KBM-7 (cell line): Measurements from ENCODE around the gene STRC.
A peak's percentile ranks its signal among the peaks of the same experiment; 100 is the strongest.
"Not testable (repeated sequence)": the region's sequence is repeated elsewhere in the genome, so short reads cannot be mapped to it uniquely, and the experiment has no call there.

Source experiments
- DNase-seq: peaks from one replicate; pipeline ENCODE4 v3.0.0-alpha.2; 2015
- in situ Hi-C: fragments of 300-500 bp; cut with MboI; formaldehyde crosslinking; loops from 2 replicates; pipeline ENCODE4 v1.14.3; 2020; ENCODE audit warnings: low sequenced_read_pairs, low pct_unique_long_range_greater_than_20kb, mixed read lengths

The STRC gene

DNA sequence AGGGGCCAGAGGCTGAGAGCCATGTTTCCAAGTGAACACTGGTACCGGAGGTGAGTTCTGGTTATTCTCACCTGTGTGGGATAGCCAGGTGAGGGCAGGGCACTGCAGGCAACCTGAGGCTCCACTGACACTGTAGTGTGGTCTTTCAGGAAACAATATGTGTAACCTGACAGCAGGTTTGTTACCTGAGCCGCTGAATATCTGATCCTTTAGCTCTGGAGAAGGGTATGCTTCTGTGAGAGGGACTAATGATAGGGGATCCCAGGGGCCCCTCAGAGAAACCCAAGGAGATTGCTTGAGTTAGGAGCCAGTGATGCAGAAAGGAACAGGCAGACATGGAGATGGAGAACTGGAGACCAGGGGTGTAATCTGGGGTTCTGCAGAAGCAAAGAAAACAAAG lies at the start of gene STRC:
Gene STRC (minus strand): TSS at position 101 of the 400 bp plus-strand sequence. CDS start 78 bp downstream, at position 23.
- in situ Hi-C loops, DNase-seq: not testable (repeated sequence)

DNA sequence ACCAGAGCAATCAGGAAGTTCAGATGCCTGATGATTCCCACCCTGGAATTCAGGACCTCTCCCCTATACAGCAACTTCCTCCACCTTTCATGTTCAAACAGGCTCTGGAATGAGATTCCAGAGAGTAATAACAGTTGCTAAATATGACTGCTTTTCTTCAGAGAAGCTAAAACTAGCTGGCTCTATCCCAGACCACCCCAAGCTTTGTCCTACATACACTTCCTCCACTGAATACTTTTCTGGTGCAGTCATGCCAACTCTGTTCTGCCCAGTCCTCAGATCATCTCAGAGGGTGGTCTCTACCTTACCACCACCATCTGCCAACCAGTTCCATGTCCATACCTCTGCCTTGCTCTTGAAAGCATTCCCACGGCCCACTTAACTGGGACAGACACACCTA lies 47.6 kb upstream of the STRC start:
- in situ Hi-C loops, result not testable (repeated sequence)

GRCh38 chr15:43663333-43663732 lies 44.7 kb upstream of the STRC start:
- in situ Hi-C loops, result not testable (repeated sequence)

More for the DNA sequence above, 47.6 kb upstream of the STRC start:
- DNase-seq, result not testable (repeated sequence)

GRCh38 chr15:43662293-43662692 lies 43.7 kb upstream of the STRC start:
- in situ Hi-C loops, DNase-seq: not testable (repeated sequence)

More at GRCh38 chr15:43663333-43663732, 44.7 kb upstream of the STRC start:
- DNase-seq, result not testable (repeated sequence)

- in situ Hi-C loops, DNase-seq: not testable (repeated sequence)
These were observed 41.1 kb upstream of the STRC start for GRCh38 chr15:43659727-43660126.

GRCh38 chr15:43649430-43649926 lies 30.9 kb upstream of the STRC start:
- in situ Hi-C loops, result not testable (repeated sequence)

GRCh38 chr15:43648649-43649429 lies 30.2 kb upstream of the STRC start, which contains the start of gene CATSPER2:
Gene CATSPER2 (minus strand): TSS chr15:43648844. CDS start chr15:43648061, 783 bp downstream.
- in situ Hi-C loops, result no loop called here
- DNase-seq, result no peak

More at GRCh38 chr15:43649430-43649926, 30.9 kb upstream of the STRC start:
- not testable (repeated sequence) for DNase-seq

DNA sequence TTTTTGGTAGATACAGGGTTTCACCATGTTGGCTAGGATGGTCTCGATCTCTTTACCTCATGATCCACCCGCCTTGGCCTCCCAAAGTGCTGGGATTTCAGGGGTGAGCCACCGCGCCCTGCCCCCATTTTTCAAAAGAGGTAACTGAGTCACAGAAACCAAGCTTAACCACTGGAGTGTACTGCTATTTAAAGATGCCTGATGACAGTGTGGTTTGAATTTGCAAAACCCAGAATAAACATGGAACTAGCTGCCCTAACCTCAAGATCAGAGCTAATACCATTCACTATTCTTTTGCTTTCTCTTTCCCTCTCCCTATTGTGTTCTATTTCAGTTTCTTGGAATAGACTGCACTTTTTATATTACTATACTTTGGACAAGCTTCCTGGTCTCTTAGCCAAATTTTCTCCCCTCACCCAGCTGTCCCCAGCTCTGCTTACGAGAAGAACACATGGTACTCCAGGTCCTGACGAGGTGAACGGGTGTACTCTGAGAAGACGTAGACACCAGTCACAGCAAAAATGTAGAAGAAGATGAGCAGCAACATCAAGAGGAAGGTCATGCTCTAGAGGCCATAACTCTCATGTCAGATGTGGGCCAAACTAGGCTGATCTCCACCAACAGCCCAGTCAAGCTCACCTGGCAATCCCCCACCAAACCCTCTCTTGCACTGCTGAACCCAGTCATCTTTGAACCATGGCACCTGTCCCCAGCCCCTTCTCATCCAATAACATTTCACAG lies 20.0 kb upstream of the STRC start:
- in situ Hi-C loops, DNase-seq: not testable (repeated sequence)

DNA sequence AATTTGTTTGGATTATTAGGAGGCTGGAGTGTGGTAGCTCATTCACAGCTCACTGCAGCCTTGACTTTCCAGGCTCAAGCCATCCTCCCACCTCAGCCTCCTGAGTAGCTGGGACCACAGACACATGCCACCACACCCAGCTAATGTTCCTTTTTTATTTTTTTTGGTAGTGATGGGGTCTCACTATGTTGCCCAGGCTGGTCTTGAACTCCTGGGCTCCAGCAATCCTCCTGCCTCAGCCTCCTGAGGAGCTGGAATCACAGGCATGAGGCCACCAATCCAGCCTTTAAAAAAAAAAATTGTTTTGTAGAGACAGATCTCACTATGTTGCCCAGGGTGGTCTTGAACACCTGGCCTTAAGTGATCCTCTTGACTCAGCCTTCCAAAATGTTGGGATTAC lies 8.3 kb upstream of the STRC start:
- DNase-seq, in situ Hi-C loops: not testable (repeated sequence)

- in situ Hi-C loops, result no loop called here
- DNase-seq, result peak; percentile 7
These were observed 6.5 kb upstream of the STRC start for GRCh38 chr15:43625106-43625505.

DNA sequence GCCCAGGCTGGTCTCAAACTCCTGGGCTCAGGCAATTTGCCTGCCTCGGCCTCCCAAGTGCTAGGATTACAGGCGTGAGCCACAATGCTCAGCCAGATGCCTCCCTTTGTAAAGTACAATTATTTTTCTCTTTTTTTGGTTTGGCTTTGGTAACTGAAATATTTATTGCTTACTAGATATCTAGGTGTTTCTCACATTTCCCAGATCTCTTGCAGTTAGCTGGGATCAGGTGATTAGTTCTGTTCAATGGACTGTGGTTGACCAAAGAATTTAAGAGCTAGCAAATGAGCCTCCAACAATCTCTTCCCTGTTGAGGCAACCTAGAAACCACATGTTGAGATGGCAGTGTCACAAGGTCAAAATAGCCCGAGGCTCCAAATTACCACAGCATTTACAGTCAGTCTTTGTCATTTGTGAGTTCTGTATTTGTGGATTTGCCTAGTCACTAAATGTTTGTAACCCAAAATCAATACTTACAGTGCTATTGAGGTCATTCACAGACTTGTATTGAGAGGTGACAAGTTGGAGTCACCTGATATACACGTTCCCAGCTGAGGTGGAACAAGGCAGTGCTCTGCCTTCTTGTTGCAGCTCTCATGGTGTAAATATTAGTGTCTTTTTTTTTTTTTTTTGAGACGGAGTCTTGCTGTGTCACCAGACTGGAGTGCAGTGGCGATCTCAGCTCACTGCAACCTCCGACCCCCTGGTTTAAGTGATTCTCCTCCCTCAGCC lies 3.6 kb upstream of the STRC start:
- in situ Hi-C loops, DNase-seq: not testable (repeated sequence)

DNA sequence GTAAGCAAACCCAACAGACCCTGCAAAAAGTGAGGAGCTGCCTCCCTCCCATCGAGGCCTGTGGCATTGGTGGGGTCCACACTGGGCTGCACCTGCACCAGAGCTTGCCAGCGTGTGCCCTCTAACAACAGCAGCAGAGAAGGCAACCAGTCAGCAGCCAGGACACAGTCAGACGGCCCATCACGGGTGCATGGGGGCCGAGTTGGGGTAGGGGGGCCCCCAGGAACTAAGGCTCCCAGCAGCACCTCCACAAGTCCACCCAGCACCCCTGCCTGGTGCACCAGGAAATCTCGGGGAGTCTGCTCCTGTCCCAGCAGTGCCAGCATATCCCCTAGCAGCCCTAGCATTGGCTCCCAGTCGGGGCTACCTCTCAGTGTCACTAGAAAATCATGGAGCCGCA lies 850 bp downstream of the STRC start:
- in situ Hi-C loops, DNase-seq: not testable (repeated sequence)

DNA sequence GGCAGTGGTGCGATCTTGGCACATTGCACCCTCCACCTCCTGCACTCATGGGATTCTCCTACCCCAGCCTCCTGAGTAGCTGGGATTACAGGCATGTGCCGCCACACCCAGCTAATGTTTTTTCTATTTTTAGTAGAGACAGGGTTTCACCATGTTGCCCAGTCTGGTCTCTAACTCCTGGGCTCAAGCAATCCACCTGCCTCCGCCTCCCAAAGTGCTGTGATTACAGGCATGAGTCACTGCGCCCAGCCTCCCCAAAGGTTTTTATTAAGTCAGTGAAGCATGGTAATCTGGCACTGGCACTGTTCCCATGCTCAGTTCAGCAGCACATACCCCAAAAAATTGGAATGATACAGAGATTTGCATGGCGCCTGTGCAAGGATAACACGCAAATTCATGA lies 16.4 kb downstream of the STRC start:
- DNase-seq, in situ Hi-C loops: not testable (repeated sequence)

GRCh38 chr15:43600200-43600599 lies 18.4 kb downstream of the STRC start:
- DNase-seq, in situ Hi-C loops: not testable (repeated sequence)

GRCh38 chr15:43599131-43599530 lies 19.5 kb downstream of the STRC start:
- DNase-seq, in situ Hi-C loops: not testable (repeated sequence)

DNA sequence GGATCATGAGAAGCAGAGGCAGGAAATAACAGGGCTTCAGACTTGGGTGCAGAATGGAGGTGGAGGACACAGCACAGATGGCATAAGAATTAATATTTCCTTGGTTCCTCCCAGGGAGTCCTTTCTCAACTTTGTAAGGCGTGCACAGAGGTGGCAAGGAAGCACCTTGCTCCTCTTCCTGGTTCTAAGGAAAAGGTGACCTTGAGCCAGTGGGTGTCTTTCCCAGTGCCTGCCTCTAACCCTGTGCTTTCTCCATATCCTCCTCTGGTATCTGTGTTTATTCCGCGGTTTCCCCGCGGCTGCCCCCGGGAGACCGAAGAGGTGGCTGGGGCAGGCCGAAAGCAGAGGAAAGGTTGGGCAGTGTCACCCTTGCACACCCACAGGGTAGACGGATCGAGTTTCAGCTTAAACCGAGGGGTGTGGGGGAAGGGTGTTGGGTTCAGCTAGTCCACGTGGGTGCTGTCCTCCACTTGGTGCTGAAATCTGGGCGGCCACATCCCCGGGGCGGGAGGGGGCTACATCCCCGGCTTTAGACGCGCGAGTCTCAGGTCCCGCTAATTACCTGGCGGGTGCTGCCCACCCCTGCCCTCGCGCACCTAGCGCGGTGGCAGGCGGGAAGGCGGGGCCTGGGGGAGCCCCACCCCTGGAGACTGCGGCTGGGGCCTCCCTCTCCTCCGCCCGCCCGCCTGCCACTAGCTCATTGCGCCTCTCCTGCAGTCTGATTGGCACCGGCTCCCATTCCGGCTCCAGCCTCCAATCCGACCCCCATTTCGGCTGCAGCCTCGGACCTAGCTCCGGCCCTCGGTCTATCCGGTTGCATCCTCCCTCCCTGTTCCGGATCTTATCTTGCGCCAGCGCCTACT lies 25.0 kb downstream of the STRC start, which contains the start of gene CKMT1B:
Gene CKMT1B (plus strand): TSS at position 700 of the 863 bp plus-strand sequence. CDS start 192 bp downstream, outside the sequence.
- DNase-seq, in situ Hi-C loops: not testable (repeated sequence)

DNA sequence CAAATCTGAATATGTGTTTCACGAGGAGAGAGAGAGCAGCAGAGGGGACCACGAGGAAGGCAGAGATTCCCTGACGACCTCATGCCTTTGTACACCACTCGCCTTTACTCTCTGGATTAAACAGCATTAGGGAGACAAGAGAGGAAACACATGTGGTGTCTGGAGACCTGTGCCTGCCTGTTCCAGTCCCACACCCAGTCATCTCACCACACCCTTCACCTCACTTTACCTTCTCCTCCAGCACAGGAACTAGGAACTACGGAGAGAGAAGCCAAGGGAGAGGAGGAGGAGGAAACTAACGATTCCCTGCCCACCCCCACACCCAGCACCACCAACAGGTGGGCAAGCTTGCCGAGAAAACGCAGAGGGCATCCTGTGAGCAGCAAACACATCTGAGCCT lies 25.8 kb downstream of the STRC start:
- DNase-seq, in situ Hi-C loops: not testable (repeated sequence)
